ENCODE data around the gene NEUROD2. TPM values are rescaled to one million over a fixed set of nuclear protein-coding genes. Genes with fewer than 3 reads are reported as not detected.

The NEUROD2 gene
- polyA plus RNA-seq, 1 of the 3 experiments (the other 2 are of a cell fraction), result not detected

DNA sequence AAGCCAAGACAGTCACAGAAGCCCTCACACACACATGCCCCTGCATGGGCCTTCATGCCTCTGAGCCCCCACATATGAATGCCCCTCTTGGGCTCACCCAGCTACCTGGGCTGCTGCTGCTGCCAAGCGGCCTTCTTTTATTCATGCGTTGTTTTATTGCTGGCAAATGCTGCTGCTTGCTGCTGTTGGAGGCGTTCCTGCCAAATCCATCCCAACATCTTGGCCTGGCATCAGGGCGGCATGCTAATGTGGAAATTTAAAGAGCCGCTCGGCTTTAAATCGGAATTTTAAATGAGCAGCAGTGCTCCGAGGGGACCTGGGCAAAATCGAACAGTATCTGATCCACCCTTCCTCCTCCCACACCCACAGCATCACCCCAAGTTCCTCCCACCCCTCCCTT is 39.0 kb downstream of the NEUROD2 start:
- Histone ChIP-seq H3K36me3 (replicated peaks in 1 of 2; ENCODE audit: control insufficient read depth in 1 of 2, insufficient read depth in 2 of 2, low read length in 1 of 2) (peaks cover 8 to 29% of the 10 kb centered on the region in 2 experiments), H2AFZ (ENCODE audit: low read depth) (no peak overlapping the region), H3K4me1 (ENCODE audit: control insufficient read depth in 1 of 2, insufficient read depth in 2 of 2, low read depth in 1 of 2, low read length in 1 of 2) (peaks cover 0 to 3% of the 10 kb centered on the region in 2 experiments; a peak in 1 of 4 replicates), H3K27ac (ENCODE audit: low read depth in 2 of 2, low read length in 1 of 2) (no peak overlapping the region), H3F3A (replicated peaks; ENCODE audit: insufficient read depth) (peaks cover 4% of the 10 kb centered on the region), H3K9me3 (no peaks in the 10 kb centered on the region), H3K4me3 (ENCODE audit: low read depth in 2 of 2, low read length in 1 of 2) (no peak overlapping the region), H3K9me2 (no peaks in the 10 kb centered on the region), H4K20me1 (ENCODE audit: insufficient read depth) (no peaks in the 10 kb centered on the region), H3K4me2 (no peak overlapping the region), H3K79me2 (ENCODE audit: insufficient read depth) (no peaks in the 10 kb centered on the region), H3K27me3 (ENCODE audit: insufficient read depth) (no peaks in the 10 kb centered on the region), H3K9ac (no peak overlapping the region)
- ChIA-PET CTCF (interaction anchor here (4.9 kb wide), 1 partner anchor 54 kb away, joined by 46 read pairs; no protein-coding TSS in a partner anchor), POLR2A (no interaction called here)
- 94% methylated on average over 9 of the region's 9 CpGs for WGBS (ENCODE audit: low lambda C conversion rate)
- DNase-seq, result no peak
- TF ChIP-seq, protein P1, sequence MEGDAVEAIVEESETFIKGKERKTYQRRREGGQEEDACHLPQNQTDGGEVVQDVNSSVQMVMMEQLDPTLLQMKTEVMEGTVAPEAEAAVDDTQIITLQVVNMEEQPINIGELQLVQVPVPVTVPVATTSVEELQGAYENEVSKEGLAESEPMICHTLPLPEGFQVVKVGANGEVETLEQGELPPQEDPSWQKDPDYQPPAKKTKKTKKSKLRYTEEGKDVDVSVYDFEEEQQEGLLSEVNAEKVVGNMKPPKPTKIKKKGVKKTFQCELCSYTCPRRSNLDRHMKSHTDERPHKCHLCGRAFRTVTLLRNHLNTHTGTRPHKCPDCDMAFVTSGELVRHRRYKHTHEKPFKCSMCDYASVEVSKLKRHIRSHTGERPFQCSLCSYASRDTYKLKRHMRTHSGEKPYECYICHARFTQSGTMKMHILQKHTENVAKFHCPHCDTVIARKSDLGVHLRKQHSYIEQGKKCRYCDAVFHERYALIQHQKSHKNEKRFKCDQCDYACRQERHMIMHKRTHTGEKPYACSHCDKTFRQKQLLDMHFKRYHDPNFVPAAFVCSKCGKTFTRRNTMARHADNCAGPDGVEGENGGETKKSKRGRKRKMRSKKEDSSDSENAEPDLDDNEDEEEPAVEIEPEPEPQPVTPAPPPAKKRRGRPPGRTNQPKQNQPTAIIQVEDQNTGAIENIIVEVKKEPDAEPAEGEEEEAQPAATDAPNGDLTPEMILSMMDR (IDR thresholded peaks at IDR 0.05), result no peak
- TF ChIP-seq, protein P2, sequence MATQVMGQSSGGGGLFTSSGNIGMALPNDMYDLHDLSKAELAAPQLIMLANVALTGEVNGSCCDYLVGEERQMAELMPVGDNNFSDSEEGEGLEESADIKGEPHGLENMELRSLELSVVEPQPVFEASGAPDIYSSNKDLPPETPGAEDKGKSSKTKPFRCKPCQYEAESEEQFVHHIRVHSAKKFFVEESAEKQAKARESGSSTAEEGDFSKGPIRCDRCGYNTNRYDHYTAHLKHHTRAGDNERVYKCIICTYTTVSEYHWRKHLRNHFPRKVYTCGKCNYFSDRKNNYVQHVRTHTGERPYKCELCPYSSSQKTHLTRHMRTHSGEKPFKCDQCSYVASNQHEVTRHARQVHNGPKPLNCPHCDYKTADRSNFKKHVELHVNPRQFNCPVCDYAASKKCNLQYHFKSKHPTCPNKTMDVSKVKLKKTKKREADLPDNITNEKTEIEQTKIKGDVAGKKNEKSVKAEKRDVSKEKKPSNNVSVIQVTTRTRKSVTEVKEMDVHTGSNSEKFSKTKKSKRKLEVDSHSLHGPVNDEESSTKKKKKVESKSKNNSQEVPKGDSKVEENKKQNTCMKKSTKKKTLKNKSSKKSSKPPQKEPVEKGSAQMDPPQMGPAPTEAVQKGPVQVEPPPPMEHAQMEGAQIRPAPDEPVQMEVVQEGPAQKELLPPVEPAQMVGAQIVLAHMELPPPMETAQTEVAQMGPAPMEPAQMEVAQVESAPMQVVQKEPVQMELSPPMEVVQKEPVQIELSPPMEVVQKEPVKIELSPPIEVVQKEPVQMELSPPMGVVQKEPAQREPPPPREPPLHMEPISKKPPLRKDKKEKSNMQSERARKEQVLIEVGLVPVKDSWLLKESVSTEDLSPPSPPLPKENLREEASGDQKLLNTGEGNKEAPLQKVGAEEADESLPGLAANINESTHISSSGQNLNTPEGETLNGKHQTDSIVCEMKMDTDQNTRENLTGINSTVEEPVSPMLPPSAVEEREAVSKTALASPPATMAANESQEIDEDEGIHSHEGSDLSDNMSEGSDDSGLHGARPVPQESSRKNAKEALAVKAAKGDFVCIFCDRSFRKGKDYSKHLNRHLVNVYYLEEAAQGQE (IDR thresholded peaks at IDR 0.05; ENCODE audit: low read depth, low read length), result no peak
- no peak for TF ChIP-seq TAF1 (IDR thresholded peaks at IDR 0.05; ENCODE audit: borderline replicate concordance, low read depth, low read length)
- TF ChIP-seq RFX5 (IDR thresholded peaks at IDR 0.05; ENCODE audit: low read length), result no peak
- TF ChIP-seq ELF1 (IDR thresholded peaks at IDR 0.05), result no peak
- TF ChIP-seq, protein P3, sequence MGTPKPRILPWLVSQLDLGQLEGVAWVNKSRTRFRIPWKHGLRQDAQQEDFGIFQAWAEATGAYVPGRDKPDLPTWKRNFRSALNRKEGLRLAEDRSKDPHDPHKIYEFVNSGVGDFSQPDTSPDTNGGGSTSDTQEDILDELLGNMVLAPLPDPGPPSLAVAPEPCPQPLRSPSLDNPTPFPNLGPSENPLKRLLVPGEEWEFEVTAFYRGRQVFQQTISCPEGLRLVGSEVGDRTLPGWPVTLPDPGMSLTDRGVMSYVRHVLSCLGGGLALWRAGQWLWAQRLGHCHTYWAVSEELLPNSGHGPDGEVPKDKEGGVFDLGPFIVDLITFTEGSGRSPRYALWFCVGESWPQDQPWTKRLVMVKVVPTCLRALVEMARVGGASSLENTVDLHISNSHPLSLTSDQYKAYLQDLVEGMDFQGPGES (IDR thresholded peaks at IDR 0.05; ENCODE audit: low read depth, low read length), result no peak
- no peak for TF ChIP-seq TCF12 (IDR thresholded peaks at IDR 0.05)
- no peak for TF ChIP-seq FOXJ3 (CRISPR knock-in tag; IDR thresholded peaks at IDR 0.05)
- no peak for TF ChIP-seq NFIC (IDR thresholded peaks at IDR 0.05; ENCODE audit: borderline replicate concordance)
- TF ChIP-seq PBX3 (IDR thresholded peaks at IDR 0.05), result no peak
- no peak for TF ChIP-seq SMC3 (IDR thresholded peaks at IDR 0.05; ENCODE audit: low read depth, low read length)
- no peak for TF ChIP-seq CHD2 (IDR thresholded peaks at IDR 0.05; ENCODE audit: low read length, partially characterized antibody)
- no peak for TF ChIP-seq RCOR1 (IDR thresholded peaks at IDR 0.05; ENCODE audit: low read length)
- TF ChIP-seq, protein P4, sequence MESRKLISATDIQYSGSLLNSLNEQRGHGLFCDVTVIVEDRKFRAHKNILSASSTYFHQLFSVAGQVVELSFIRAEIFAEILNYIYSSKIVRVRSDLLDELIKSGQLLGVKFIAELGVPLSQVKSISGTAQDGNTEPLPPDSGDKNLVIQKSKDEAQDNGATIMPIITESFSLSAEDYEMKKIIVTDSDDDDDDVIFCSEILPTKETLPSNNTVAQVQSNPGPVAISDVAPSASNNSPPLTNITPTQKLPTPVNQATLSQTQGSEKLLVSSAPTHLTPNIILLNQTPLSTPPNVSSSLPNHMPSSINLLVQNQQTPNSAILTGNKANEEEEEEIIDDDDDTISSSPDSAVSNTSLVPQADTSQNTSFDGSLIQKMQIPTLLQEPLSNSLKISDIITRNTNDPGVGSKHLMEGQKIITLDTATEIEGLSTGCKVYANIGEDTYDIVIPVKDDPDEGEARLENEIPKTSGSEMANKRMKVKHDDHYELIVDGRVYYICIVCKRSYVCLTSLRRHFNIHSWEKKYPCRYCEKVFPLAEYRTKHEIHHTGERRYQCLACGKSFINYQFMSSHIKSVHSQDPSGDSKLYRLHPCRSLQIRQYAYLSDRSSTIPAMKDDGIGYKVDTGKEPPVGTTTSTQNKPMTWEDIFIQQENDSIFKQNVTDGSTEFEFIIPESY (IDR thresholded peaks at IDR 0.05; ENCODE audit: borderline replicate concordance, low read depth), result no peak
- TF ChIP-seq GABPA (IDR thresholded peaks at IDR 0.05; ENCODE audit: low read depth), result no peak
- TF ChIP-seq RAD21 (IDR thresholded peaks at IDR 0.05; ENCODE audit: low read length), result no peak
- TF ChIP-seq, protein P5, sequence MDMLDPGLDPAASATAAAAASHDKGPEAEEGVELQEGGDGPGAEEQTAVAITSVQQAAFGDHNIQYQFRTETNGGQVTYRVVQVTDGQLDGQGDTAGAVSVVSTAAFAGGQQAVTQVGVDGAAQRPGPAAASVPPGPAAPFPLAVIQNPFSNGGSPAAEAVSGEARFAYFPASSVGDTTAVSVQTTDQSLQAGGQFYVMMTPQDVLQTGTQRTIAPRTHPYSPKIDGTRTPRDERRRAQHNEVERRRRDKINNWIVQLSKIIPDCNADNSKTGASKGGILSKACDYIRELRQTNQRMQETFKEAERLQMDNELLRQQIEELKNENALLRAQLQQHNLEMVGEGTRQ (IDR thresholded peaks at IDR 0.05; ENCODE audit: borderline replicate concordance, low read depth, low read length), result no peak
- TF ChIP-seq MAX (IDR thresholded peaks at IDR 0.05; ENCODE audit: low read depth), result no peak
- no peak for TF ChIP-seq RXRA (IDR thresholded peaks at IDR 0.05; ENCODE audit: borderline replicate concordance, low read depth)
- no peak for TF ChIP-seq EZH2phosphoT487 (IDR thresholded peaks at IDR 0.05; ENCODE audit: borderline replicate concordance, low read depth)
